Bladder microvascular endothelial cell (primary cell): ENCODE measurements around the gene NOSTRIN. TPM values are rescaled to one million over a fixed set of nuclear protein-coding genes. Genes with fewer than 3 reads are reported as not detected.

Experiments used
- total RNA-seq: library from RNA; depleted of rRNA; stranded (reverse); fragments of >200 nt; gene quantifications from 2 replicates; pipeline ENCODE4 v1.2.3, GENCODE V29; 2014

Gene NOSTRIN, protein sequence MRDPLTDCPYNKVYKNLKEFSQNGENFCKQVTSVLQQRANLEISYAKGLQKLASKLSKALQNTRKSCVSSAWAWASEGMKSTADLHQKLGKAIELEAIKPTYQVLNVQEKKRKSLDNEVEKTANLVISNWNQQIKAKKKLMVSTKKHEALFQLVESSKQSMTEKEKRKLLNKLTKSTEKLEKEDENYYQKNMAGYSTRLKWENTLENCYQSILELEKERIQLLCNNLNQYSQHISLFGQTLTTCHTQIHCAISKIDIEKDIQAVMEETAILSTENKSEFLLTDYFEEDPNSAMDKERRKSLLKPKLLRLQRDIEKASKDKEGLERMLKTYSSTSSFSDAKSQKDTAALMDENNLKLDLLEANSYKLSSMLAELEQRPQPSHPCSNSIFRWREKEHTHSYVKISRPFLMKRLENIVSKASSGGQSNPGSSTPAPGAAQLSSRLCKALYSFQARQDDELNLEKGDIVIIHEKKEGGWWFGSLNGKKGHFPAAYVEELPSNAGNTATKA
- 6.1 and 25.1 TPM in 2 replicates for total RNA-seq

DNA sequence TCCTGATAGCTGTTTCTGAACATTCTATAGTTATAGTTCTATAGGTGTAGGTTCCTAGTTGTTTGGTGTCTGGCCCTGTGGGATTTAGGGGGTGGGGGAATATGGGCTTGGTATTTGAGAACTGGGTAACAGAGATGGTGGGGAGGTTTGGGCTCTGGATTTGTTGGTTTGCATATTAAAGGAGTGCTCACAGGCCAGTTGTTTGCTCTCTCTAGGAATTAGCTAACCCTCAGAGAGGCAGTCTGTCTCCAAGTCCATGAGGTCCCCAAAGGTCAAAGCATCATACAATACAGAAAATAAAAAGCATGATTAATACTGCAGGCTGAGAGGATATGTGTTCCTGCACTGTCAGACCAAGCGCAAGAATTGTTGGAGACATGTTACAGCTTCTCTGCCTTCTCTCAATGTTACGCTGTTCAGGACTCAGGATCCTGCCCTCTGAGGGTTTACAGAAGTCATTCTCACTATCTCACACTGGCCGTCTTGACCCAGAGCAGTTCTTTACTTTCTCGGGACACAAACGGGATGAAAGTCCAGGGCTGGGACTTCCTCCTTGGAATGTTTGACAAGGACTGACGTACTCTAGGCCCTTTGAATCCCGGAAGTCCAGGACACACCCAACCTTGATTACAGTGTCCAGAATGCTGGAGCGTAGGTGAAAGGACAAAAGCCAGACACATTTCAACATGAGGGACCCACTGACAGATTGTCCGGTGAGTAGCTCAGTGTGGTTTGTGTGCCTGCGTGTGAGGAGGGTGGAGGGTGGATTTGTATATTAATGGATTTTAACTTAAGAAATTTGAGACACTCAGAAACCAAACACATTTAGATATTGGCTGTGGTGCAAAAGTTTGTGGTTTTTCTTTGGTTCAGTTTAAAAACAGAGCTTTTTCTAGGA, at the start of gene NOSTRIN:
Gene NOSTRIN, plus strand, starts transcription at position 677 of the 898 bp plus-strand sequence. Its CDS starts 10 bp downstream, at position 687.

DNA sequence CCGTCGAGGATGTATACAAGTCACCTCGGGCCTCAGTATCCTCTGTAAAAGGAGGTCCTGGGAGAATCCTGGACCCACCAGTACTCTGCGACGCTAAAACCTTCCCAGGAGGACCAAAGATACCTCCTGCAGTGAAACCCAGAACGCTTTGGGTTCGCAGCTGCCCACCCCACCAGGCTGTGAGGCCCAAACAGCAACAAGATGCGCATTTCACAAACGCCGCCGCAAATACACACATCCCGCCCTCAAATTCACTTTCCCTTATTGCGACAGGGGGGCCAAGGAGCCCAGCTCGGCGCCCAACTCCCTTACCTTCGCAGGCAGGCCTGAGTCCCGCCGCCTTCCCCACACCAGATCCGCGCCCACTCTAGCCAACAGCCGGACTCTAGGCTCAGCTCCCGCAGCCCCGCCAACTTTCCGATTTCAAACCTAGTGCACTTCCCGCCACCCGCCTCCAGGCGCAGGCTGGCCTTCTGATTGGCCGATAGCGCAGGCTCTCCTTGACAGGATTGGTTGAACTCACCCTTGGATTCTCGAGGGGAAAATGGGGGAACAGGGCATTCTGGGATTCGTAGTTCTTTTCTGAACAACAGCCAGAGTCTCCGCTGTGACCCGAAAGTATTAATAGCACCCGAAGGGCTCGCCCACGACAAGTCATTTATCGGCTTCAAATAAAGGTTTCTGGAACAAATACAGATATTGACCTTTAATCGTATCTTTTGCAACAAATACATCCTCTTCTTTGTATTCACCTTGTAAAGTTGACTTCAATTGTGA, 87.8 kb downstream of the NOSTRIN start, which contains the start of gene SPC25:
Gene SPC25, minus strand, starts transcription at position 425 of the 777 bp plus-strand sequence. CDS start 911 bp downstream, outside the sequence.

DNA sequence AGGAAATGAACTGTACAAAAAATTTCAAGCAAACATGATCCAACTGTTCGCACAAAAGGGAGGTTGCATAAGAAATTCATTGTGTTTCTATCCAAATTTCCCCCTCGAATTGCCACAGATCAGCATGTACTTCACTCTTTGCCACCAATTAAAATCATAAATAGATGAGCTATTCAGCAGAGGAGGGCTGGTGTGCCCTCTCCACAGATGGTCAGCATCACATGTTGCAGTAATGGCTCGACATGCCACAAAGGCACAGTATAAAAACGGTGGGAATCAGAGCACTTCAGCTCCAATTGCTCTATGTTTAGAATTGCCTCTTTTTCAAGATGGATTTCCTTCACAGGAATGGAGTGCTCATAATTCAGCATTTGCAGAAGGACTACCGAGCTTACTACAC, 98.6 kb downstream of the NOSTRIN start, which contains the start of gene G6PC2:
Gene G6PC2, plus strand, starts transcription at position 289 of the 400 bp plus-strand sequence. Its CDS starts 41 bp downstream, at position 330.

Other genes with a start within 250 kb of the NOSTRIN start
- 3.0 and 5.0 TPM in 2 replicates for gene SPC25, start 87.8 kb downstream of the NOSTRIN start, total RNA-seq
- gene G6PC2, start 98.7 kb downstream of the NOSTRIN start, total RNA-seq = not detected in 2 replicates
- gene ABCB11, start 228.7 kb downstream of the NOSTRIN start, total RNA-seq = under 0.01 TPM in 2 replicates